ENCODE data around the gene PRKAR2B. TPM values are rescaled to one million over a fixed set of nuclear protein-coding genes. Genes with fewer than 3 reads are reported as not detected.

The PRKAR2B gene
- polyA plus RNA-seq, 3 donors, result 2.5 to 5.6 (median 3.5) TPM

DNA sequence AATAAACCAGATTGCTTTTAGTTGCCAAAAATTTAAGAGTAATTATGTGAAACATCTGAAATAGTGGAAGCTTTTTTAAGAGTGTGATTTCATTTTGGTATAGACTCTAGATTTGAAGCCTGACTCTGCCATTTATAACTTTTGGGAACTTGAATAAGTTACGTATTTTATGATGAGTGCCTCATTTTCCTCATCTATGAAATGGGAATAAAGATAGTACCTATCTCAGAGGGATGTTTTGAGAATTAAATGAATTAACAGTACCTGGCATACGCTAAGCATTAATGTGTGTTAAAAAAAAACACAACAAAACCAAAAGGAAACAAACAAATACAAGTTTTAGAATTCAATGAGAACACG is 12.9 kb downstream of the PRKAR2B start:
- Histone ChIP-seq H4K20me1 (ENCODE audit: insufficient read depth, low read length) (no peaks in the 10 kb centered on the region), H3K4me3 (replicated peaks in 1 of 3; ENCODE audit: low read depth in 2 of 3, low read length in 3 of 3) (no peak overlapping the region), H3K27me3 (ENCODE audit: control insufficient read depth in 2 of 2, insufficient read depth in 2 of 2, low read length in 2 of 2) (no peaks in the 10 kb centered on the region), H3K79me2 (ENCODE audit: insufficient read depth, low read length) (peaks cover 8% of the 10 kb centered on the region), H2AFZ (ENCODE audit: insufficient read depth, low read depth, low read length, poor library complexity, severe bottlenecking) (no peak overlapping the region), H3K4me1 (ENCODE audit: control insufficient read depth in 1 of 2, insufficient read depth in 2 of 2, low read length in 2 of 2) (no peaks in the 10 kb centered on the region), H3K9me3 (replicated peaks in 1 of 2; ENCODE audit: control insufficient read depth in 1 of 2, insufficient read depth in 1 of 2, low read length in 2 of 2) (no peaks in the 10 kb centered on the region), H3K27ac (ENCODE audit: low read depth in 1 of 2, low read length in 2 of 2) (no peak overlapping the region), H3K36me3 (replicated peaks in 1 of 2; ENCODE audit: control insufficient read depth in 1 of 2, insufficient read depth in 2 of 2, low read length in 2 of 2) (no peaks in the 10 kb centered on the region), H3K4me2 (replicated peaks; ENCODE audit: extremely low read depth, low read length, poor library complexity, severe bottlenecking) (no peak overlapping the region), H3K9ac (ENCODE audit: insufficient read depth, low read length, poor library complexity, severe bottlenecking) (no peak overlapping the region)
- WGBS (ENCODE audit: insufficient coverage), result no CpG with 5 or more reads among the region's 3 CpGs
- DNase-seq, result no peak
- peaks cover 0 to 6% of the 10 kb centered on the region in 2 donors for H3K36me3 Mint-ChIP-seq
- no peak overlapping the region for H3K4me3 Mint-ChIP-seq
- intact Hi-C loops (cut with micrococcal nuclease), result no loop called here
- H3K27me3 Mint-ChIP-seq (ENCODE audit: low read depth in 3 of 3), result no peaks in the 10 kb centered on the region
- TF ChIP-seq, protein P1, sequence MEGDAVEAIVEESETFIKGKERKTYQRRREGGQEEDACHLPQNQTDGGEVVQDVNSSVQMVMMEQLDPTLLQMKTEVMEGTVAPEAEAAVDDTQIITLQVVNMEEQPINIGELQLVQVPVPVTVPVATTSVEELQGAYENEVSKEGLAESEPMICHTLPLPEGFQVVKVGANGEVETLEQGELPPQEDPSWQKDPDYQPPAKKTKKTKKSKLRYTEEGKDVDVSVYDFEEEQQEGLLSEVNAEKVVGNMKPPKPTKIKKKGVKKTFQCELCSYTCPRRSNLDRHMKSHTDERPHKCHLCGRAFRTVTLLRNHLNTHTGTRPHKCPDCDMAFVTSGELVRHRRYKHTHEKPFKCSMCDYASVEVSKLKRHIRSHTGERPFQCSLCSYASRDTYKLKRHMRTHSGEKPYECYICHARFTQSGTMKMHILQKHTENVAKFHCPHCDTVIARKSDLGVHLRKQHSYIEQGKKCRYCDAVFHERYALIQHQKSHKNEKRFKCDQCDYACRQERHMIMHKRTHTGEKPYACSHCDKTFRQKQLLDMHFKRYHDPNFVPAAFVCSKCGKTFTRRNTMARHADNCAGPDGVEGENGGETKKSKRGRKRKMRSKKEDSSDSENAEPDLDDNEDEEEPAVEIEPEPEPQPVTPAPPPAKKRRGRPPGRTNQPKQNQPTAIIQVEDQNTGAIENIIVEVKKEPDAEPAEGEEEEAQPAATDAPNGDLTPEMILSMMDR (IDR thresholded peaks at IDR 0.05), result no peak
- peaks cover 3% of the 10 kb centered on the region for H3K4me1 Mint-ChIP-seq
- H3K9me3 Mint-ChIP-seq, result no peaks in the 10 kb centered on the region
- no peak overlapping the region for H3K27ac Mint-ChIP-seq

GRCh38 chr7:107059468-107059867 is 15.0 kb downstream of the PRKAR2B start:
- peaks cover 0 to 4% of the 10 kb centered on the region in 2 donors for H3K36me3 Mint-ChIP-seq
- no peak overlapping the region for H3K27ac Mint-ChIP-seq
- no peak overlapping the region for H3K4me3 Mint-ChIP-seq
- Histone ChIP-seq H3K4me1 (ENCODE audit: control insufficient read depth in 1 of 2, insufficient read depth in 2 of 2, low read length in 2 of 2) (no peaks in the 10 kb centered on the region), H3K36me3 (replicated peaks in 1 of 2; ENCODE audit: control insufficient read depth in 1 of 2, insufficient read depth in 2 of 2, low read length in 2 of 2) (no peaks in the 10 kb centered on the region), H4K20me1 (ENCODE audit: insufficient read depth, low read length) (no peaks in the 10 kb centered on the region), H3K9me3 (replicated peaks in 1 of 2; ENCODE audit: control insufficient read depth in 1 of 2, insufficient read depth in 1 of 2, low read length in 2 of 2) (no peaks in the 10 kb centered on the region), H3K27ac (ENCODE audit: low read depth in 1 of 2, low read length in 2 of 2) (no peak overlapping the region), H3K79me2 (ENCODE audit: insufficient read depth, low read length) (peaks cover 4% of the 10 kb centered on the region), H3K4me3 (replicated peaks in 1 of 3; ENCODE audit: low read depth in 2 of 3, low read length in 3 of 3) (no peak overlapping the region), H3K27me3 (ENCODE audit: control insufficient read depth in 2 of 2, insufficient read depth in 2 of 2, low read length in 2 of 2) (no peaks in the 10 kb centered on the region), H2AFZ (ENCODE audit: insufficient read depth, low read depth, low read length, poor library complexity, severe bottlenecking) (no peak overlapping the region), H3K9ac (ENCODE audit: insufficient read depth, low read length, poor library complexity, severe bottlenecking) (no peak overlapping the region), H3K4me2 (replicated peaks; ENCODE audit: extremely low read depth, low read length, poor library complexity, severe bottlenecking) (no peak overlapping the region)
- no peak for DNase-seq
- H3K27me3 Mint-ChIP-seq (ENCODE audit: low read depth in 3 of 3), result no peaks in the 10 kb centered on the region
- no peaks in the 10 kb centered on the region for H3K9me3 Mint-ChIP-seq
- TF ChIP-seq, protein P1 (IDR thresholded peaks at IDR 0.05), result no peak
- peaks cover 5% of the 10 kb centered on the region for H3K4me1 Mint-ChIP-seq
- intact Hi-C loops (cut with micrococcal nuclease), result no loop called here

Measured in CD14-positive monocyte (primary cell).